Cardiac fibroblast (primary cell): ENCODE results near the gene SKAP2.

Experiments
- DNase-seq, 2 donors: peaks; one replicate each; pipeline versions ENCODE4 v3.0.0 to v3.0.0-alpha.2; 2010; ENCODE audit warnings: low read depth in 2 of 2
- H3K4me3 ChIP-seq, 2 donors: replicated peaks in 1 of 2; 1 replicate in 1 of 2; 2 replicates in 1 of 2; pipeline ENCODE4 v1.5.1; 2011; ENCODE audit warnings: low read depth in 2 of 2, low read length in 2 of 2, mild to moderate bottlenecking in 2 of 2, moderate library complexity in 1 of 2
- TF ChIP-seq, protein P1 (sequence below): IDR thresholded peaks from one replicate; pipeline ENCODE4 v1.5.1; 2011; ENCODE audit warnings: low read depth, mild to moderate bottlenecking, low read length, inconsistent platforms

The SKAP2 gene

DNA sequence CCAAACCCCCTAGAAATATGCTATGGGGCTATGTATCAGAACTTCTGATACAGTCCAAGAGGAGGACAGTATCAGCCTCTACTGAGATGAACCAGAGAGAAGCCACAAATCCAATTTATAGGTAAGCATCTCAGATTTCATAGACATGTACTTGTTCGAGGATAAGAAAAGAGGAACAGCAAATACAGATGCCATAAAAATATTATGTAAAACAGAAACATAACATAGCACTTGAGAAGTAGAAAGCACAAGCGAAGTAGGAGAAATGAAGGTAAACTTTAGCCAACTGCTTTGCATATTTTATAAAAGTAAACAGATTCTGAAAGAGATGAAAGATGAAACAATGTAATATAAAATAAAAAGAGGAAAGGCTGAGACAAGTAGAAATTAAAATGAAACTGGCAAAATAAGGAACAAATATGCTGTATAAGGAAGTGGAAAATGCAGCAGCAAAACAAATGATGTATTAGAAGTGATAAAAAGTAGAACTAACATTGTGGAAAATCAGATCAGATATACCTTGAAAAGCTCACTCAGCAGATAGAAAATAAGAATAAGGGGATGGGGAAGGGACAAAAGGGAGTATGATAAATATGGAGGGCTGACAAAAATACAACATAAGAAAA, 135.1 kb downstream of the SKAP2 start:
- H3K4me3 ChIP-seq = no peak overlapping the region
- TF ChIP-seq, protein P1, sequence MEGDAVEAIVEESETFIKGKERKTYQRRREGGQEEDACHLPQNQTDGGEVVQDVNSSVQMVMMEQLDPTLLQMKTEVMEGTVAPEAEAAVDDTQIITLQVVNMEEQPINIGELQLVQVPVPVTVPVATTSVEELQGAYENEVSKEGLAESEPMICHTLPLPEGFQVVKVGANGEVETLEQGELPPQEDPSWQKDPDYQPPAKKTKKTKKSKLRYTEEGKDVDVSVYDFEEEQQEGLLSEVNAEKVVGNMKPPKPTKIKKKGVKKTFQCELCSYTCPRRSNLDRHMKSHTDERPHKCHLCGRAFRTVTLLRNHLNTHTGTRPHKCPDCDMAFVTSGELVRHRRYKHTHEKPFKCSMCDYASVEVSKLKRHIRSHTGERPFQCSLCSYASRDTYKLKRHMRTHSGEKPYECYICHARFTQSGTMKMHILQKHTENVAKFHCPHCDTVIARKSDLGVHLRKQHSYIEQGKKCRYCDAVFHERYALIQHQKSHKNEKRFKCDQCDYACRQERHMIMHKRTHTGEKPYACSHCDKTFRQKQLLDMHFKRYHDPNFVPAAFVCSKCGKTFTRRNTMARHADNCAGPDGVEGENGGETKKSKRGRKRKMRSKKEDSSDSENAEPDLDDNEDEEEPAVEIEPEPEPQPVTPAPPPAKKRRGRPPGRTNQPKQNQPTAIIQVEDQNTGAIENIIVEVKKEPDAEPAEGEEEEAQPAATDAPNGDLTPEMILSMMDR = no peak
- DNase-seq = no peak

DNA sequence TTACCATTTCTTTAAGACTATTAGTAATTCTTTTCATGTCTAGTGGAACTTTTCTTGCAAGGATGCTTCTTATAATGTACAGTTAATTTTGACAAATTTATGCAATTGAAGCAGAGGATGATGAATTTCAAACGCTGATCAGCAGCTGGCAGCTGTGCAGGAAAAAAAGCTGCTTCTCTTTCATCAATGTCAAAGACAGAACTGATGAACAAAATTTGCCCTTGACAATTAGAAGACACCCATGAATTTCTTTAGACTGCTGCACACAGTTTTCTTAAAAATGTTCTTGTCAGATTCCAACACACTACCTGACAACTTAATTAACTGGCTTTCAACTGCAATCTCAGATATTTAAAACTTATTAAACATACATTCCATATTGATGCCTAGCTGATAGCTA, 138.3 kb downstream of the SKAP2 start:
- no peak for DNase-seq
- H3K4me3 ChIP-seq = no peak overlapping the region
- TF ChIP-seq, protein P1 = no peak

DNA sequence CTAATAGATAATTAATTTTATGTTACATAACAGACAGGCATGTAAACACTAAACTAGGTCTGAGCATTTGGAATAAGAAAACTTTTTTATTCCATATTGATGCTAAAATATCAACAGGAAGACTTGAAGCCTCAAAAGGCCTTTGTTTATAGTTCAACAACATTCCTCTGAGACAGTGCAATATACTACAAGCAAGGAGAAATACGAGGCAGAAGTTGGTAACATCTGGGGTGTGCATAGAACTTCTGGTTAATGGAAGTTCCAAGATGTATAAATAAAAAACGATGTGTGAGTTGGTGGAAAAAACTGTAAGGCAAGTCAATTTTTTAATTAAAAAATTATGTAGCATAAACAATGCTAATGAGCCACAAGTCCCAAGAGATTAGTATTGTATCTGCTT, 139.6 kb downstream of the SKAP2 start:
- no peak overlapping the region for H3K4me3 ChIP-seq
- TF ChIP-seq, protein P1 = no peak
- no peak for DNase-seq

DNA sequence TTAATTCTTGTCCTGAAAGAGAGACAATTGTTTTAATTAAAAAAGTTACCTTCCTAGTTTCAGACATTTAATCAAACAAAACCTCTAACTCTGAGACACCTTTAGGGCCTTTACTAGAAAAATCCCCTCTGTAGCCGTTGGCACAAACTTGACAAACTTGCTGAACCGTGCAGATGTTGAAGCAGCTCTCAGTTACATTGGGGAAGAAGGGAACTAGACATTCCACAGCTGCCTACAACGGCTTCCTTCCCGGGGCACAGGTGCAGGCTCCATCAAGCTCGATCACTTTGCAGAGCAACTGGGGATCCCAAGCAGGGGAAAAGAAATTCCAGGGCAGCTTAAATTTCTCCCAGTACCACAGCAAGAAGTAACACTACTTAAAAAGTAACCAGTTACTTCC, 141.3 kb downstream of the SKAP2 start:
- DNase-seq = no peak
- no peak overlapping the region for H3K4me3 ChIP-seq
- TF ChIP-seq, protein P1 = no peak

DNA sequence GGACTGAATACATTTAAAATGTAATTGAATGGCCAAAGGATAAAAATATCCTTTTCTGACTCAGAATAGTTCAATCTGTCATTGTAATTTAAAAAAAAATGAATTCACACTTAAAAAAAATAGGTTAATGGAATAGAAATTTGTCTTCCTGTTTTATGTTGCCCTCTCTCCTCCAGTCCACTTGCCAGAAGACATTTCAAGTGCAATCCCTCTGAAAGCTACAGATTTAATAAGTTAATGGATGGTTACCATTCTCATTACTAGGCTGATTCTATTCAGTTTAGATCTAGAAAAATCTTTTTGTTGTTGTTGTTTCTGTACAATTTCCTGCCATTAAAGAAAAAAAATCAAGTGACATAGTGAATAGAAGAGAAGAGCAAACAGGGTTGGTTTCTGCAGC, 142.9 kb downstream of the SKAP2 start:
- no peak overlapping the region for H3K4me3 ChIP-seq
- DNase-seq = no peak
- TF ChIP-seq, protein P1 = no peak

DNA sequence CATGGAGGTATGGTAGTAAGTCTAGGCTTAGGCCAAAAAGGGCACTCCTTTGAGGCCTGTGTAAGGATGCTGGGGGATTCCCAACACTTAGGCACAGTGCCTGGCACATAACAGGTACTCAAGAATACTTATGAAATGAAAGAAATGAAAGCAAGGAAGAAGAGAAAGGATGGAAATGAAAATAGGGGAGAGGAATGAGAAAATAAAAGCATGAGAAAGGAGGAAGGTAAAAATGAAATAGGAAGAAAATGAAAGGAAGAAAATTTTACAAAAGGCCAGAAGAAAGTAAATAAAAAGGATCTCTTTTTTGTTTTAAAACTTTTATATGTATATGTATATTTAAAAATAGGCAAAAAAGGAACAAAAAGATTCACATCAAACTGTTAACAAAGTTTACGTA, 146.3 kb downstream of the SKAP2 start:
- DNase-seq = no peak
- no peak overlapping the region for H3K4me3 ChIP-seq
- TF ChIP-seq, protein P1 = no peak

DNA sequence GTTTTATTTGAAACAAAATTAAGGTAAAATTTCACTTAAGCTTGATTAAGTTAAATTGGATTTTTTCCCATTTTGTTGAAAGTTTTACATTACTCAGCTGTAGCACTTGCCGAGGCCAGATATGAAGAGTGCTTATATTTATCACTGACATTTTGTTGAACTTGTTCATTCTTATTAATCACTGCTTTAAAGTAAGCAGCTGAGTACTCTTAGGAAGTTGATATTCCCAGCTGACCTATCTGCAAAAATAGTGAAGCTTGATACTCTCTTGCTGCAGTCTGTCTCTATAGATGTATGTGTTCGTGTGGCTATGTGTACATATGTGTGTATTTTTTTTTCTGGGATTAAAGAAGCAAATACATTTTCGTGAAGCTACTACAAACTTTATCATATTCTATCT, 150.0 kb downstream of the SKAP2 start:
- DNase-seq = no peak
- TF ChIP-seq, protein P1 = no peak
- no peak overlapping the region for H3K4me3 ChIP-seq
